Measurements from ENCODE around the gene ANKS1B. TPM values are rescaled to one million over a fixed set of nuclear protein-coding genes. Genes with fewer than 3 reads are reported as not detected.

Gene ANKS1B
- polyA plus RNA-seq, 3 donors = 3.9 to 5.2 (median 4.6) TPM

GRCh38 chr12:98918176-98918863 lies 1066.4 kb downstream of the ANKS1B start:
- no peak for DNase-seq (ENCODE audit: extremely low read depth in 1 of 11, low read depth in 9 of 11, low spot score in 4 of 11)

- no peak for DNase-seq (ENCODE audit: extremely low read depth in 1 of 11, low read depth in 9 of 11, low spot score in 4 of 11)
Measured at GRCh38 chr12:98916106-98916505, 1068.6 kb downstream of the ANKS1B start.

- no peak for DNase-seq (ENCODE audit: extremely low read depth in 1 of 11, low read depth in 9 of 11, low spot score in 4 of 11)
Measured at GRCh38 chr12:98912401-98912974, 1072.2 kb downstream of the ANKS1B start.

GRCh38 chr12:98911396-98911795 lies 1073.3 kb downstream of the ANKS1B start:
- DNase-seq (ENCODE audit: extremely low read depth in 1 of 11, low read depth in 9 of 11, low spot score in 4 of 11) = no peak

GRCh38 chr12:98909746-98910145 lies 1075.0 kb downstream of the ANKS1B start:
- no peak for DNase-seq (ENCODE audit: extremely low read depth in 1 of 11, low read depth in 9 of 11, low spot score in 4 of 11)

DNA sequence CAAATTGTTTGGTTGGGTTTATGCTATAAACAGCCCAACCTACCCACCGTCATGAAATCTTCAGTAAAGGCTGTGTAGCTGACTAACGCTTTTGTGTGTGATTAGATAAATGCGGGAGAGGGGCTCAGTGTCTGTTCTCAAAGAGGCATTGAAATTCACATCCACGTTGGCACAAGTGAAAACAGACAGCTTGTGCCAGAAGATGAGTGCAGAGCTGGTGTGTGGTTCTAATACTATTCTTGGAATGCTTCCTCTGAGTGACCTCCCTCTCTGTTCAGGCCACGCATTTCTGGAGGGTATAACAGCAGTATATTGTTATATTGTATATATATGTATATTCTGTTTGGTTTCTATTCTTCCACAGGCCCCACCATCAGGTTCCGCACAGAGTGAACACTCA lies 1075.9 kb downstream of the ANKS1B start:
- no peak for DNase-seq (ENCODE audit: extremely low read depth in 1 of 11, low read depth in 9 of 11, low spot score in 4 of 11)

DNA sequence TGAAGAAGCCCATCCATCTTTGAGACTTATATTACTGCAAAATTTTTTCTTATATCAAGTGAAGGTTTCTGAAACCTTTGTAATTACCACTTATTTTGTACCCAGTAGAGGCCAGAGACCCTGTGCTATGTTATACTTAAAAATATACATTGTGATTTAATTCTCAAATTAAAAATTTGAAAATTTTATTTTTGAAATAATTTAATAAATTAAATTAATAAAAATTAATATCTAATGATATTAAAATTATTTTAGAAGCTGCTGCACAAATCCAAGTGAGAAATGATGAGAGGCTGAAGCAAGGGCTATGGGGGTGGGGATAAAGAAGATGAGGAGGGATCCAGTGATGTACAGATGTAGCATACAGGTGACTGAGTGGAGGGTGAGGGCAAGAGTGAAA lies 1080.9 kb downstream of the ANKS1B start:
- DNase-seq (ENCODE audit: extremely low read depth in 1 of 11, low read depth in 9 of 11, low spot score in 4 of 11) = no peak

GRCh38 chr12:98901189-98901588 lies 1083.5 kb downstream of the ANKS1B start:
- peak in 2 of 11 donors; percentile 1 to 9 for DNase-seq (ENCODE audit: extremely low read depth in 1 of 11, low read depth in 9 of 11, low spot score in 4 of 11)

GRCh38 chr12:98896938-98897337 lies 1087.8 kb downstream of the ANKS1B start:
- DNase-seq (ENCODE audit: extremely low read depth in 1 of 11, low read depth in 9 of 11, low spot score in 4 of 11) = peak in 1 of 11 donors; percentile 31

DNA sequence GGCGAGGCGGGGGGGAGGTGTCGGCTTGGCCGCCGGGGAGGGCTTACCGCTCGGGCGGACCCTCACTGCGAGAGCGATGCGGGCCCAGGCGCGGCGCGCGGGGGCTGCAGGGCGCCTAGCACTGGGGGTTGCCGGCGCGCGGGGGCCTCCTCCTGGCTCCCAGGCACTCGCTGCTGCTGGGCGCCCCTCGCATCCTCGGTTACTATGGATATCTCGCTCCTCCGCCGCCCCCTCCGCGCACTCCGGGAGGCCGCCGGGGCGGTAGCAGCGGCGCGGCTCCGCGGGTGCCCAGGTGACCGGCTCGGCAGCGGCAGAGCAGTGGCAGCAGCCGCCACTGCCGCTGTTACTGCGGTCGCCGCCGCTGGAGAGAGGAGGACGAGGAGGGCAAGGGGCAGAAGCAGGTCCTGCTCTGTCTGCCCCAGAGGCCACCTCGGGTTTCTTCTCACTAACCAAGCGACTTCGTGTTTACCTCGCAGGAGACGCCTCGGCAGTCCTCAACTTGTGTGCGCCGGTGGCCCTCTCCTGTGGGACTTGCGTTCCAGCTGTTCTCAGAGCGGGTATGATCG lies 1089.6 kb downstream of the ANKS1B start:
- peak in 2 of 11 donors; percentile 31 to 35 for DNase-seq (ENCODE audit: extremely low read depth in 1 of 11, low read depth in 9 of 11, low spot score in 4 of 11)

DNA sequence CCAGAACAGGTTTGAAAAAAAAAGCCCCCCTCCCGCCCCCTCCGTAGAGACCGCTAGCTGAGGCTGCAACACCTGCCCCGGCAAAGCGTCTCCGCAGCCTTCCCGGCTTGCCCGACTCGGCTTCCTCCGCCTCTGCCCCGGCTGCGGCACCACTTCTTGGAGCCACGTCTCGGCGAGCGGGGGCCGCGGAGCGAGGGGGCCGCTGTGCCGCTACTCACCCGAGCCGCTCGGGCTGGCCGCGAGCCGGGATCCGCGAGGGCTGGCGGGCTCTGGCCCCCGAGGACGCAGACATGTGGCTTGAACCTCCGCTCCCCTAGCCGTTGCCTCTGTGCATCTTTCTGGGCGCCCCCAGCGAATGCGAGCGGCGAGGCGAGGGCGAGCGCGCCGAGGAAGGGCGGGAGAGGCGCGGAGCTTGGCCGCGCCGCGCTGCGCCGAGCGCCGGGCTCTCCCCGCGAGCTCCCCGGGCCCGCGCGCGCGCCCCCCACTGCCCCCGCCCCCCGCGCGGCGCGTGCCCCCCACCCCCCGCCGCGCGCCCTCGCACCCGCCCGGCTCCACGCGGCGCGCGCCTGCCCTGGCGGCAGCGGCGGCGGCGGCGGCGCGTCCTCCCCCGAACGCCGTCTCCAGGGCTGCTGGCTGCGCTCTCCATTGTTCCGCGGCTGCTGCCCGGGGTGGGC lies 1090.2 kb downstream of the ANKS1B start:
- DNase-seq (ENCODE audit: extremely low read depth in 1 of 11, low read depth in 9 of 11, low spot score in 4 of 11) = peak in 1 of 11 donors; percentile 18

- peak in 1 of 11 donors; percentile 6 for DNase-seq (ENCODE audit: extremely low read depth in 1 of 11, low read depth in 9 of 11, low spot score in 4 of 11)
Measured at GRCh38 chr12:98893675-98894411, 1090.9 kb downstream of the ANKS1B start.

GRCh38 chr12:98893126-98893674 lies 1091.5 kb downstream of the ANKS1B start:
- peak in 1 of 11 donors; percentile 8 for DNase-seq (ENCODE audit: extremely low read depth in 1 of 11, low read depth in 9 of 11, low spot score in 4 of 11)

DNA sequence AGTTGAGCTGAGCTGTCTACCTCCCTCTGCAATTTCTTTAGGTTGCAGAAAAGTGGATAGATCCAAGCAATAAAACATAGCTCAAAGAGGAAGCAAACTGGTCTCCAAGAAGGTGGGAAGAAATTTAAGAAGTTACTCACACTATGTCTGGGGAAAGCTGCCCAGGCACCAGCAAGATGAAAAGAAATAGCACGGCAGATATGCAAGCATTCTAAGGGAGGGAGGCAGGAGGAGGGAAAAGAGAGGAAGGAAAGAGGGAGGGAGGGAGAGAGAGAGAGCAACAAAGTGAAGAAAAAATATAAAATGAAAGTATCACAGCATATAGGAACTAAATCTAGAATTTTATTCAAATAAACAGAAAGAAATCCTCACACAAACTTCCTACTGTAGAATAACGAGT lies 1099.0 kb downstream of the ANKS1B start:
- no peak for DNase-seq (ENCODE audit: extremely low read depth in 1 of 11, low read depth in 9 of 11, low spot score in 4 of 11)

DNA sequence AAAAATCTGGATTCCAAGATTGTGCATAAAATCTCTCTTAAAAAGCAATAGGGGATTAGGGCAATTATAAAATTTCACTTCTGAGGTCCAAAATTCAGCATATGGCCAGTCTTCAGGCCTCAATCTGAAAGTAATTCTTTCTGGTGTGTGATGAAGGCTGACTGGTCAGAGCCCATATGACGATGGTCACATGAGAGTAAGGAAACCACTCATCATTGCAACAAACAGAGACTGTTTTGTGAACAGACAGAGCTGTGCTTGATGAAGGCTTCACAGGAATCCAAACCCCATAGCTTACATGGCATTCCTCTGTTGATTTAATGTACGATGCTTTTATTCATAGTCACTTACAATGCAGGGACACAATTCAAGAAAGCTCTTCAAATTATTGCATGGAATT lies 1101.5 kb downstream of the ANKS1B start:
- DNase-seq (ENCODE audit: extremely low read depth in 1 of 11, low read depth in 9 of 11, low spot score in 4 of 11) = no peak

DNA sequence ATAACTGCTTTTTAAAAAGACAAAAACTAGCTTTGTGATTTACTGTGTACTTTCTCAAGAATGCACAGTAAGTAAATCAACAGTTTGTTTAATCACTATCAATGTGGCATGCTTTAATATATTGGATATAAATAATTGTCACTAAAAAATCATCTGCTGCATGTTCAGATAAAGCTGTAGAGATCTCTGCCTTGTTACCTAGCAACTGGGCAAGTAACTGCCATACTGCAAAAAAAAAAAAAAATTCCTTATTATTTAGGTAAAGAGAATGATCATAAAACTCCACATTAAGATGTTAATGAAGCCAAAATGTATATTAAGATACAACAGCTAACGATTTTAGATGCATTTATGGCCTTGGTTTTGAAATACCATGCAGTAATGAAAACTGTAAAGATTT lies 1102.2 kb downstream of the ANKS1B start:
- DNase-seq (ENCODE audit: extremely low read depth in 1 of 11, low read depth in 9 of 11, low spot score in 4 of 11) = no peak

GRCh38 chr12:98873776-98874175 lies 1111.0 kb downstream of the ANKS1B start:
- DNase-seq (ENCODE audit: extremely low read depth in 1 of 11, low read depth in 9 of 11, low spot score in 4 of 11) = no peak

DNA sequence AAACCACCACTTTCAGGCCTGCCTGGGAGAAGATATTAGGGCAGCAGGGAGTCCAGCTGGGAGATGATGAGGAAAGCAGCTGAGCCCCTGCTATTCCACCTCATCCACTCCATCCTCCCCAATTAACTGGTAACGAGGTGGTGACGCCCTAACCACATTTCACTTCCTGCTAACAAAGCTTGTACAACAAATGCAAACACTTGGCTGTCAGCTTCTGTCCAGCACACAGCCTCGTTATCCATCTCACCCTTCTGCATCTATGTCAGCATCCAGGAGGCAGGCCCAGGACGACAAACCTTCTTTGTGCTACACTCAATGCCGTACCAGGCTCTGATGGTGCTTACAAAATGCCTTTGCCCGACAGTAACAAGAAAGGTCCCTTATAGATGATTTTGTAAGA lies 1114.2 kb downstream of the ANKS1B start:
- DNase-seq (ENCODE audit: extremely low read depth in 1 of 11, low read depth in 9 of 11, low spot score in 4 of 11) = no peak

DNA sequence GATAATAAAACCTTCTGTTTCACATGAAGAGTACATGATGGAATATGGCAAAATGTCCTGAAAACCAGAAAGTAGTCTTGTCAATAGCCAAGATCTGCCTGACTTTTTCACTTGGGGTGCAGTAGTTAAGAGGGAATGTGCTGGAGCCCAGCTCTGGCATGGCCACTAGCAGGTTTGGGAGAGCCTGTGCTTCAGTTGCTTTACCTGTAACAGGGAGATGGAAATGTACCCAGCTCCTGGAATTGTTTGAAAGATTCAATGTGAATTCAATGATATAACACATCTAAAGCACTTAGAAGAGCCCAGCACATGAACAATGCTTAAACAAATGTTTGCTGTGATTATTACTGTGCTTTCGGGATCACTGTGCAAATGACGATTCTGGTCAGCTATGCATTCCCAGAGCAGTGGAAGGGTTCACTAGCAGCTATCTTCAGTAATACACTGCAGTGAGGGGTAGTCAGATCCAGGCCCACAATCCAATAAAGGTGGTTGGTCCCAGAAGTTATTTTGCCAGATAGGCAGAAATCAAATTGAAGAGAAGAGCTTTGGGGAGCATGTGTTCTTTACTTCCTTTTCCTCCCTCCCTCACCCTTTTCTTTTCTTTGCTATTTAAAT lies 1114.7 kb downstream of the ANKS1B start:
- no peak for DNase-seq (ENCODE audit: extremely low read depth in 1 of 11, low read depth in 9 of 11, low spot score in 4 of 11)

All from renal cortex interstitium (tissue), 11 donors.